ENCODE measurements around the gene EFEMP1. TPM values are rescaled to one million over a fixed set of nuclear protein-coding genes. Genes with fewer than 3 reads are reported as not detected.

EFEMP1 gene
- total RNA-seq, 1 donor from 2014 or later = not detected

DNA sequence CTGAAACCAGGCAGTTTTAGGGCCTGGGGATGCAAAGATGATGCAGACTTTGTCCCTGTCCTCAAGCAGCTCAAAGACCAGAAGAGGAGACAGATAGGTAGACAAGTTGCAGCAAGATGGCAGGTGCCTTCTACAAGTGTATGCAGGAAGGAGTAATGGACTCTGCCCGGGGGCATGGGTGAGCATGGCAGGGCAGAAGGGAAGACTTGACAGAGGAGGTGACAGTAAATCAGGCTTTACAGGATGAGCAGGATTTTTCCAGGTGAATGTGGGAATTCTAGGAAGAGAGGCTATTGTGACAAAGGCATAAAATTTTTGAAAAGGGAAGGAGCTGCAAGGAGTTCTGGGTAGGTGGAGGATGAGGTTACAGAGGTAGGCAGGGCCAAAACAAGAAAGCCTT, 4.7 kb downstream of the EFEMP1 start:
- Mint-ChIP-seq H3K36me3 (ENCODE audit: low read depth) (no peaks in the 10 kb centered on the region), H3K4me1 (peaks cover 3% of the 10 kb centered on the region), H3K27ac (no peak overlapping the region), H3K4me3 (no peak overlapping the region), H3K27me3 (peaks cover 23% of the 10 kb centered on the region), H3K9me3 (no peaks in the 10 kb centered on the region)
- DNase-seq (no peak), ATAC-seq (ENCODE audit: low read depth) (no peak)
- intact Hi-C loops (cut with micrococcal nuclease) = loop anchor here (5.0 kb wide), 1 partner anchor 563 kb away; no protein-coding TSS in a partner anchor
- ChIA-PET CTCF (no interaction called here), POLR2A (no interaction called here)
- TF ChIP-seq, protein P1, sequence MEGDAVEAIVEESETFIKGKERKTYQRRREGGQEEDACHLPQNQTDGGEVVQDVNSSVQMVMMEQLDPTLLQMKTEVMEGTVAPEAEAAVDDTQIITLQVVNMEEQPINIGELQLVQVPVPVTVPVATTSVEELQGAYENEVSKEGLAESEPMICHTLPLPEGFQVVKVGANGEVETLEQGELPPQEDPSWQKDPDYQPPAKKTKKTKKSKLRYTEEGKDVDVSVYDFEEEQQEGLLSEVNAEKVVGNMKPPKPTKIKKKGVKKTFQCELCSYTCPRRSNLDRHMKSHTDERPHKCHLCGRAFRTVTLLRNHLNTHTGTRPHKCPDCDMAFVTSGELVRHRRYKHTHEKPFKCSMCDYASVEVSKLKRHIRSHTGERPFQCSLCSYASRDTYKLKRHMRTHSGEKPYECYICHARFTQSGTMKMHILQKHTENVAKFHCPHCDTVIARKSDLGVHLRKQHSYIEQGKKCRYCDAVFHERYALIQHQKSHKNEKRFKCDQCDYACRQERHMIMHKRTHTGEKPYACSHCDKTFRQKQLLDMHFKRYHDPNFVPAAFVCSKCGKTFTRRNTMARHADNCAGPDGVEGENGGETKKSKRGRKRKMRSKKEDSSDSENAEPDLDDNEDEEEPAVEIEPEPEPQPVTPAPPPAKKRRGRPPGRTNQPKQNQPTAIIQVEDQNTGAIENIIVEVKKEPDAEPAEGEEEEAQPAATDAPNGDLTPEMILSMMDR (IDR thresholded peaks at IDR 0.05) = no peak

GRCh38 chr2:55917713-55918390, 5.7 kb downstream of the EFEMP1 start:
- H3K9me3 Mint-ChIP-seq = no peaks in the 10 kb centered on the region
- intact Hi-C loops (cut with micrococcal nuclease) = loop anchor here (5.0 kb wide), 1 partner anchor 564 kb away; no protein-coding TSS in a partner anchor
- peaks cover 16% of the 10 kb centered on the region for H3K27me3 Mint-ChIP-seq
- no peak overlapping the region for H3K4me3 Mint-ChIP-seq
- ChIA-PET CTCF (no interaction called here), POLR2A (no interaction called here)
- H3K27ac Mint-ChIP-seq = no peak overlapping the region
- no peak for DNase-seq
- TF ChIP-seq, protein P1 (IDR thresholded peaks at IDR 0.05) = no peak
- H3K4me1 Mint-ChIP-seq = no peaks in the 10 kb centered on the region
- no peak for ATAC-seq (ENCODE audit: low read depth)
- H3K36me3 Mint-ChIP-seq (ENCODE audit: low read depth) = no peaks in the 10 kb centered on the region

DNA sequence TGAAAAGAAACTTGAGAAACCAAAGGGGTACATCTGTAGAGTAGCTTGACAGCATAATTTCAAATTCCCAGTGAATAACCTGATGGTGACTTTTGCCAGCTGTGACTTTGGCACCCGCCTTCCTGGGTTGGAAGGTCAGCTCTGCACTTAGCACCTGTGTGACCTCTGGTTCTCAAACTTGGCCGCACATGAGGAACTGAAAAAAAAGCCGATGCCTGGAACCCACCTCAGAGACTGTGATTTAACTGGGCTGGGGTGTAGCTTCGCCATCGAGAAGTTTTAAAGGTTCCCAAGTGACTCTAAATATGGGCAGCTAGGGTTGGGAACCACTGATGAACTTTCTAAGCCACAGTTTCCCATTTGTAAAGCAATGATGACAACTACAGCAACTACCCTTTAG, 6.5 kb downstream of the EFEMP1 start:
- Mint-ChIP-seq H3K9me3 (no peaks in the 10 kb centered on the region), H3K4me3 (no peak overlapping the region), H3K36me3 (ENCODE audit: low read depth) (no peaks in the 10 kb centered on the region), H3K27ac (no peak overlapping the region), H3K4me1 (no peaks in the 10 kb centered on the region), H3K27me3 (peaks cover 8% of the 10 kb centered on the region)
- no peak for ATAC-seq (ENCODE audit: low read depth)
- CTCF ChIA-PET = no interaction called here
- no peak for DNase-seq
- POLR2A ChIA-PET = no interaction called here
- intact Hi-C loops (cut with micrococcal nuclease) = loop anchor here (5.0 kb wide), 1 partner anchor 565 kb away; no protein-coding TSS in a partner anchor
- TF ChIP-seq, protein P1 (IDR thresholded peaks at IDR 0.05) = no peak

- ChIA-PET POLR2A (no interaction called here), CTCF (no interaction called here)
- intact Hi-C loops (cut with micrococcal nuclease) = loop anchor here (5.0 kb wide), 1 partner anchor 566 kb away; no protein-coding TSS in a partner anchor
- TF ChIP-seq, protein P1 (IDR thresholded peaks at IDR 0.05) = no peak
- Mint-ChIP-seq H3K9me3 (no peaks in the 10 kb centered on the region), H3K36me3 (ENCODE audit: low read depth) (no peaks in the 10 kb centered on the region), H3K27ac (no peak overlapping the region), H3K27me3 (peaks cover 4% of the 10 kb centered on the region), H3K4me1 (no peaks in the 10 kb centered on the region), H3K4me3 (no peak overlapping the region)
- no peak for DNase-seq
- no peak for ATAC-seq (ENCODE audit: low read depth)
Observed at GRCh38 chr2:55916473-55917049, 7.0 kb downstream of the EFEMP1 start.

DNA sequence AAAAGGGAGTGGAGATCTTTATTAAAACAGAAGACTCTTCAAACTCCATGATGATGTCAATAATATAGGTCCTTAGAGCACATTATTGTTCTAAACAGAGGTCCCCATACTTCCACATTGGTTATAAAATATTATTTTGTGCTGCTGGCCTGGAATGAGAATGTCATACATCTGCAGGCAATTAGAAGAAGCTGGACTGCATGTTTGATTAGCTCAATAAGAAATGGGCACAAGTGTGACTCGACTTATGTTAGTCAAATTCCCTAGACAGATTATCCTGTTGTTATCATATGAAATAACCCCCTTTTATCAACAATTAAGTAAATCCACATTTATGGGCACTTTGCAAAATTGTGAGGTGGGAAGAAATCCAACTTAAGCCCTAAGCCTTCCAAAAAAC, 8.8 kb downstream of the EFEMP1 start:
- CTCF ChIA-PET = no interaction called here
- Mint-ChIP-seq H3K9me3 (no peaks in the 10 kb centered on the region), H3K4me1 (no peaks in the 10 kb centered on the region), H3K27me3 (no peaks in the 10 kb centered on the region), H3K27ac (no peak overlapping the region), H3K4me3 (no peak overlapping the region), H3K36me3 (ENCODE audit: low read depth) (no peaks in the 10 kb centered on the region)
- intact Hi-C loops (cut with micrococcal nuclease) = loop anchor here (5.0 kb wide), 1 partner anchor 568 kb away; no protein-coding TSS in a partner anchor
- no peak for ATAC-seq (ENCODE audit: low read depth)
- POLR2A ChIA-PET = no interaction called here
- TF ChIP-seq, protein P1 (IDR thresholded peaks at IDR 0.05) = no peak
- no peak for DNase-seq

Data from activated B cell treated with CpG ODN at 0.5 μM for 24 hours (primary cell).